Small intestine (tissue), 7 donors: ENCODE data around the gene GGNBP2. TPM values are rescaled to one million over a fixed set of nuclear protein-coding genes. Genes with fewer than 3 reads are reported as not detected.

Experiments
- DNase-seq, 2 donors: peaks; one replicate each; pipeline versions ENCODE4 v3.0.0 to v3.0.0-alpha.2; 2013
- FAIRE-seq: peaks from 2 replicates; lab custom pipeline; 2012; peaks lifted over from hg19 to GRCh38; lab: Jason Lieb, UNC
- H3K27ac ChIP-seq, 3 donors: one replicate each; pipeline ENCODE4 v1.5.1; 2013; ENCODE audit warnings: low read length in 2 of 3, mild to moderate bottlenecking in 2 of 3, control low read depth in 1 of 3, inconsistent platforms in 1 of 3, low read depth in 1 of 3, moderate library complexity in 1 of 3
- H3K27me3 ChIP-seq, 3 donors: one replicate each; pipeline ENCODE4 v1.6.1; 2013; ENCODE audit warnings: low read length in 3 of 3, inconsistent platforms in 1 of 3; ENCODE audit not compliant: control insufficient read depth in 3 of 3, insufficient read depth in 3 of 3
- H3K36me3 ChIP-seq, 3 donors: one replicate each; pipeline ENCODE4 v1.6.1; 2013; ENCODE audit warnings: low read length in 3 of 3, inconsistent platforms in 1 of 3, low read depth in 1 of 3, mild to moderate bottlenecking in 1 of 3, moderate library complexity in 1 of 3; ENCODE audit not compliant: control insufficient read depth in 3 of 3, insufficient read depth in 2 of 3
- H3K4me1 ChIP-seq, 3 donors: one replicate each; pipeline ENCODE4 v1.6.1; 2013; ENCODE audit warnings: low read length in 2 of 3, inconsistent platforms in 1 of 3, low read depth in 1 of 3, mild to moderate bottlenecking in 1 of 3, moderate library complexity in 1 of 3; ENCODE audit not compliant: control insufficient read depth in 3 of 3, insufficient read depth in 2 of 3
- H3K4me3 ChIP-seq, 3 donors: one replicate each; pipeline ENCODE4 v1.5.1; 2013; ENCODE audit warnings: low read length in 3 of 3, control low read depth in 1 of 3, inconsistent platforms in 1 of 3, low read depth in 1 of 3, mild to moderate bottlenecking in 1 of 3, moderate library complexity in 1 of 3
- H3K9me3 ChIP-seq, 2 donors: one replicate each; pipeline ENCODE4 v1.6.1; 2013; ENCODE audit warnings: low read depth in 1 of 2, low read length in 1 of 2; ENCODE audit not compliant: control insufficient read depth in 2 of 2, insufficient read depth in 1 of 2
- WGBS, 3 donors: extraction: QIAGEN DNeasy Blood & Tissue Kit; methylation state at CpG; one replicate each; pipeline ENCODE4 v1.1.7; 2013; 5-methylcytosine and 5-hydroxymethylcytosine counted together
- polyA plus RNA-seq, 4 donors: library from polyadenylated mRNA; stranded (reverse) in 3 of 4; unstranded in 1 of 4; fragments of 200-250 nt in 3 of 4; fragments of 120-200 nt in 1 of 4; gene quantifications; one replicate each; pipeline versions ENCODE4 v1.2.1 to v1.2.3, GENCODE V29; 2013
- donor health status: healthy with polysubstance abuse.
- donor health status: control.
- donor health status: control.
- donor health status: Bipolar disorder and iron deficiency.
- donor health status: healthy.

GGNBP2 gene
- polyA plus RNA-seq, 4 donors = 40.1 to 107 (median 64.4) TPM

GRCh38 chr17:36594626-36595401, 50.1 kb downstream of the GGNBP2 start:
- Histone ChIP-seq H3K4me1 (peaks cover 6 to 73% (median 6%) of the 10 kb centered on the region in 3 donors), H3K27me3 (no peaks in the 10 kb centered on the region), H3K4me3 (peak overlapping the region in 1 of 3 donors; percentile 24), H3K36me3 (peaks cover under 1 to 69% (median 10%) of the 10 kb centered on the region in 3 donors), H3K9me3 (no peaks in the 10 kb centered on the region), H3K27ac (peak overlapping the region; percentile 22 to 97 (median 83))
- FAIRE-seq (no peak), DNase-seq (peak; percentile 55 to 72)
- 54 to 80% (median 63%) methylated on average over 13 of the region's 13 CpGs for WGBS, 3 donors

- Histone ChIP-seq H3K4me1 (peaks cover 6 to 82% (median 8%) of the 10 kb centered on the region in 3 donors), H3K4me3 (peak overlapping the region in 1 of 3 donors; percentile 26), H3K27me3 (no peaks in the 10 kb centered on the region), H3K36me3 (peaks cover 3 to 81% (median 11%) of the 10 kb centered on the region in 3 donors), H3K9me3 (no peaks in the 10 kb centered on the region), H3K27ac (peak overlapping the region; percentile 83 to 93 (median 87))
- FAIRE-seq (no peak), DNase-seq (peak; percentile 86 to 95)
- 12 to 64% (median 38%) methylated on average over 6 of the region's 6 CpGs for WGBS, 3 donors
Measured at GRCh38 chr17:36597226-36597625, 52.5 kb downstream of the GGNBP2 start.

- Histone ChIP-seq H3K27me3 (no peaks in the 10 kb centered on the region), H3K9me3 (no peaks in the 10 kb centered on the region), H3K4me1 (peaks cover 8 to 88% (median 10%) of the 10 kb centered on the region in 3 donors), H3K27ac (peak overlapping the region; percentile 83 to 93 (median 87)), H3K36me3 (peaks cover 3 to 78% (median 11%) of the 10 kb centered on the region in 3 donors), H3K4me3 (peak overlapping the region in 1 of 3 donors; percentile 26)
- DNase-seq (no peak), FAIRE-seq (no peak)
- WGBS, 3 donors = 71 to 84% (median 76%) methylated on average over 11 of the region's 11 CpGs
Measured at GRCh38 chr17:36597866-36598777, 53.4 kb downstream of the GGNBP2 start.

GRCh38 chr17:36598951-36599401, 54.3 kb downstream of the GGNBP2 start:
- DNase-seq (peak; percentile 75 to 96), FAIRE-seq (no peak)
- peak overlapping the region in 1 of 3 donors; percentile 13 for H3K4me3 ChIP-seq
- H3K36me3 ChIP-seq = peaks cover 3 to 72% (median 11%) of the 10 kb centered on the region in 3 donors
- WGBS, 3 donors = 27 to 59% (median 32%) methylated on average over 13 of the region's 13 CpGs
- H3K27me3 ChIP-seq = no peaks in the 10 kb centered on the region
- H3K9me3 ChIP-seq = no peaks in the 10 kb centered on the region
- H3K4me1 ChIP-seq = peaks cover 8 to 81% (median 10%) of the 10 kb centered on the region in 3 donors
- H3K27ac ChIP-seq = peak overlapping the region; percentile 83 to 93 (median 87)

GRCh38 chr17:36599546-36600250, 55.0 kb downstream of the GGNBP2 start:
- Histone ChIP-seq H3K4me1 (peaks cover 8 to 74% (median 10%) of the 10 kb centered on the region in 3 donors), H3K9me3 (no peaks in the 10 kb centered on the region), H3K27ac (peak overlapping the region; percentile 83 to 93 (median 87)), H3K4me3 (no peak overlapping the region), H3K36me3 (peaks cover 3 to 66% (median 11%) of the 10 kb centered on the region in 3 donors), H3K27me3 (no peaks in the 10 kb centered on the region)
- FAIRE-seq (no peak), DNase-seq (peak; percentile 27 to 35)
- WGBS, 3 donors = 56 to 78% (median 69%) methylated on average over 11 of the region's 11 CpGs

- no peaks in the 10 kb centered on the region for H3K9me3 ChIP-seq
- whole genome bisulfite sequencing, 3 donors = 42 to 57% (median 46%) methylated on average over 3 of the region's 3 CpGs
- peak overlapping the region; percentile 83 to 94 (median 87) for H3K27ac ChIP-seq
- H3K4me1 ChIP-seq = peaks cover 8 to 68% (median 10%) of the 10 kb centered on the region in 3 donors
- DNase-seq = no peak
- no peak for FAIRE-seq
- peak overlapping the region in 1 of 3 donors; percentile 63 for H3K4me3 ChIP-seq
- no peaks in the 10 kb centered on the region for H3K27me3 ChIP-seq
- H3K36me3 ChIP-seq = peaks cover 3 to 58% (median 11%) of the 10 kb centered on the region in 3 donors
Measured at GRCh38 chr17:36600465-36600864, 55.7 kb downstream of the GGNBP2 start.

GRCh38 chr17:36600936-36601302, 56.2 kb downstream of the GGNBP2 start:
- no peak for FAIRE-seq

More at GRCh38 chr17:36600936-36601302, 56.2 kb downstream of the GGNBP2 start:
- WGBS, 3 donors = 18 to 30% (median 27%) methylated on average over 10 of the region's 10 CpGs
- Histone ChIP-seq H3K4me3 (peak overlapping the region; percentile 63 to 84 (median 71)), H3K9me3 (no peaks in the 10 kb centered on the region), H3K4me1 (peaks cover 8 to 64% (median 10%) of the 10 kb centered on the region in 3 donors), H3K27ac (peak overlapping the region; percentile 83 to 94 (median 87)), H3K27me3 (no peaks in the 10 kb centered on the region), H3K36me3 (peaks cover 3 to 55% (median 9%) of the 10 kb centered on the region in 3 donors)
- no peak for DNase-seq
